Breast epithelium (tissue), 3 donors: Measurements from ENCODE around the gene NANOGP8.

Experiments
- CTCF ChIP-seq, 3 donors: fragments of 450-650 bp; IDR thresholded peaks; one replicate each; pipeline ENCODE4 v1.5.1; 2016 to 2017; ENCODE audit warnings: antibody characterized with exemption in 3 of 3, mild to moderate bottlenecking in 3 of 3, moderate library complexity in 3 of 3
- POLR2A ChIP-seq: fragments of 450-650 bp; IDR thresholded peaks from one replicate; pipeline ENCODE4 v1.6.1; 2016; ENCODE audit warnings: antibody characterized with exemption, mild to moderate bottlenecking, moderate library complexity
- POLR2AphosphoS5 ChIP-seq, 3 donors: sonication (generic); formaldehyde crosslinking; IDR thresholded peaks; one replicate each; pipeline ENCODE4 v1.6.1; 2017; ENCODE audit warnings: antibody characterized with exemption in 3 of 3

- TF ChIP-seq CTCF (IDR thresholded peaks at IDR 0.05) (no peak), POLR2A (no peak), POLR2AphosphoS5 (IDR thresholded peaks at IDR 0.05) (no peak)
These were observed 7.2 kb upstream of the NANOGP8 start for GRCh38 chr15:35092311-35092710.
